ENCODE results near the gene CEP250. TPM values are rescaled to one million over a fixed set of nuclear protein-coding genes. Genes with fewer than 3 reads are reported as not detected.

The CEP250 gene
- total and polyA plus RNA-seq, 2 of the 4 experiments (the other 2 are of a cell fraction), result 22.7 to 35.1 TPM

DNA sequence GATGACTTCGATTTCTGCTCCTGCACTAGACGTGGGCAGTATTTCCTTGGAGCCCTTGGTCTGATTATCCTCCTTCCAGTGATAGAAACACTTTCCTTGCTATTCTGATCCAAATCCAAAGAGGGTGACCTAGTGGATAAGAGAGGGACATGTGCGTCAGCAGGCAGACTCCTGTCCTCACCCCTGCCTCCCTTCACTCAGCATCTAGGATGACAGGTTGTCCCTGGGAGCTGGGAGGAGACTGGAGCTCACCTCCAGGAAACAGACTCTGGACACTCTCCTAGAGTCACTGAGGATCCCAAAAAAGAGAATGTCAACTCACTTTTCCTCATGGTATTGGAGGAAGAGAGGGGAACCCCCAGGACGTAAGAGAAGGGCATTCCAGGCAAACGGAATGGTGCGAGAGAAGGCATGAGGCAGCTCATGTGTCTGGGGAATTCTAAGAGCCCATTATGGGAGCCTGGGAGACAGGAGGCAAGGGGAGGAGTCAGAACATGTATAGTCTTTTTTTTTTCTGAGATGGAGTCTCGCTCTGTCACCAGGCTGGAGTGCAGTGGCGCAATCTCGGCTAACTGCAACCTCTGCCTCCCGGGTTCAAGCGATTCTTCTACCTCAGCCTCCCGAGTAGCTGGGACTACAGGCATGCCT is 71.8 kb downstream of the CEP250 start:
- H2BK5ac ChIP-seq (ENCODE audit: low read depth, low read length, poor library complexity, severe bottlenecking), result no peak overlapping the region
- H4K20me1 ChIP-seq (ENCODE audit: insufficient read depth, low read length), result no peaks in the 10 kb centered on the region
- no peak overlapping the region for H2AK9ac ChIP-seq (replicated peaks; ENCODE audit: low read depth, low read length, poor library complexity)
- H2BK20ac ChIP-seq (ENCODE audit: low read depth, low read length), result no peak overlapping the region
- H3K4me3 ChIP-seq (ENCODE audit: insufficient read depth, low read depth, low read length), result no peak overlapping the region
- WGBS, 2 experiments (ENCODE audit: extremely low coverage in 2 of 2, insufficient read length in 1 of 2), result no CpG with 5 or more reads among the region's 12 CpGs
- H4K91ac ChIP-seq (ENCODE audit: insufficient read depth, low read depth, low read length), result no peak overlapping the region
- H3K14ac ChIP-seq (replicated peaks; ENCODE audit: low read depth, low read length), result no peak overlapping the region
- H3K36me3 ChIP-seq (ENCODE audit: control insufficient read depth, insufficient read depth, low read length), result no peaks in the 10 kb centered on the region
- BruUV-seq (replicated peaks), result no TSS peak
- no peak overlapping the region for H3K27ac ChIP-seq (ENCODE audit: insufficient read depth, low read length)
- no peak for TF ChIP-seq CHD1 (IDR thresholded peaks at IDR 0.05; ENCODE audit: low read depth, low read length)
- no peak for TF ChIP-seq MAZ (IDR thresholded peaks at IDR 0.05; ENCODE audit: borderline replicate concordance, low read depth, low read length)
- TF ChIP-seq CEBPB (IDR thresholded peaks at IDR 0.05; ENCODE audit: low read depth, low read length), result no peak
- TF ChIP-seq, protein P1, sequence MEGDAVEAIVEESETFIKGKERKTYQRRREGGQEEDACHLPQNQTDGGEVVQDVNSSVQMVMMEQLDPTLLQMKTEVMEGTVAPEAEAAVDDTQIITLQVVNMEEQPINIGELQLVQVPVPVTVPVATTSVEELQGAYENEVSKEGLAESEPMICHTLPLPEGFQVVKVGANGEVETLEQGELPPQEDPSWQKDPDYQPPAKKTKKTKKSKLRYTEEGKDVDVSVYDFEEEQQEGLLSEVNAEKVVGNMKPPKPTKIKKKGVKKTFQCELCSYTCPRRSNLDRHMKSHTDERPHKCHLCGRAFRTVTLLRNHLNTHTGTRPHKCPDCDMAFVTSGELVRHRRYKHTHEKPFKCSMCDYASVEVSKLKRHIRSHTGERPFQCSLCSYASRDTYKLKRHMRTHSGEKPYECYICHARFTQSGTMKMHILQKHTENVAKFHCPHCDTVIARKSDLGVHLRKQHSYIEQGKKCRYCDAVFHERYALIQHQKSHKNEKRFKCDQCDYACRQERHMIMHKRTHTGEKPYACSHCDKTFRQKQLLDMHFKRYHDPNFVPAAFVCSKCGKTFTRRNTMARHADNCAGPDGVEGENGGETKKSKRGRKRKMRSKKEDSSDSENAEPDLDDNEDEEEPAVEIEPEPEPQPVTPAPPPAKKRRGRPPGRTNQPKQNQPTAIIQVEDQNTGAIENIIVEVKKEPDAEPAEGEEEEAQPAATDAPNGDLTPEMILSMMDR (conservative IDR thresholded peaks at IDR 0.05; ENCODE audit: low read depth, low read length), result no peak
- TF ChIP-seq SMC3 (IDR thresholded peaks at IDR 0.05; ENCODE audit: low read depth, low read length), result no peak
- TF ChIP-seq, protein P2, sequence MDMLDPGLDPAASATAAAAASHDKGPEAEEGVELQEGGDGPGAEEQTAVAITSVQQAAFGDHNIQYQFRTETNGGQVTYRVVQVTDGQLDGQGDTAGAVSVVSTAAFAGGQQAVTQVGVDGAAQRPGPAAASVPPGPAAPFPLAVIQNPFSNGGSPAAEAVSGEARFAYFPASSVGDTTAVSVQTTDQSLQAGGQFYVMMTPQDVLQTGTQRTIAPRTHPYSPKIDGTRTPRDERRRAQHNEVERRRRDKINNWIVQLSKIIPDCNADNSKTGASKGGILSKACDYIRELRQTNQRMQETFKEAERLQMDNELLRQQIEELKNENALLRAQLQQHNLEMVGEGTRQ (IDR thresholded peaks at IDR 0.05; ENCODE audit: low read depth, low read length), result no peak
- TF ChIP-seq, protein P3, sequence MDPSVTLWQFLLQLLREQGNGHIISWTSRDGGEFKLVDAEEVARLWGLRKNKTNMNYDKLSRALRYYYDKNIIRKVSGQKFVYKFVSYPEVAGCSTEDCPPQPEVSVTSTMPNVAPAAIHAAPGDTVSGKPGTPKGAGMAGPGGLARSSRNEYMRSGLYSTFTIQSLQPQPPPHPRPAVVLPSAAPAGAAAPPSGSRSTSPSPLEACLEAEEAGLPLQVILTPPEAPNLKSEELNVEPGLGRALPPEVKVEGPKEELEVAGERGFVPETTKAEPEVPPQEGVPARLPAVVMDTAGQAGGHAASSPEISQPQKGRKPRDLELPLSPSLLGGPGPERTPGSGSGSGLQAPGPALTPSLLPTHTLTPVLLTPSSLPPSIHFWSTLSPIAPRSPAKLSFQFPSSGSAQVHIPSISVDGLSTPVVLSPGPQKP (IDR thresholded peaks at IDR 0.05; ENCODE audit: borderline replicate concordance, low read depth, low read length), result no peak
- no peak for TF ChIP-seq POLR2A (IDR thresholded peaks at IDR 0.05; ENCODE audit: low read depth, low read length)
- TF ChIP-seq FOS (IDR thresholded peaks at IDR 0.05; ENCODE audit: low read depth, low read length), result no peak
- no peak for TF ChIP-seq RAD21 (IDR thresholded peaks at IDR 0.05; ENCODE audit: low read length)
- no peak for TF ChIP-seq NFE2L2 (IDR thresholded peaks at IDR 0.05; ENCODE audit: low read depth, low read length)
- no peak for TF ChIP-seq MAFK (IDR thresholded peaks at IDR 0.05; ENCODE audit: low read depth, low read length)
- TF ChIP-seq MXI1 (IDR thresholded peaks at IDR 0.05; ENCODE audit: borderline replicate concordance, low read depth, low read length), result no peak
- TF ChIP-seq RCOR1 (IDR thresholded peaks at IDR 0.05; ENCODE audit: insufficient replicate concordance, low read length), result no peak
- TF ChIP-seq RFX5 (IDR thresholded peaks at IDR 0.05; ENCODE audit: low read depth, low read length), result no peak
- TF ChIP-seq BHLHE40 (IDR thresholded peaks at IDR 0.05; ENCODE audit: low read depth, low read length), result no peak
- ATAC-seq (ENCODE audit: low read depth) (no peak), DNase-seq (no peak)
- in situ Hi-C loops (cut with MboI; ENCODE audit: low sequenced_read_pairs), result no loop called here
- no peaks in the 10 kb centered on the region for H3K4me1 ChIP-seq (ENCODE audit: control insufficient read depth, insufficient read depth, low read length)
- no peak overlapping the region for H2BK120ac ChIP-seq (ENCODE audit: low read depth, low read length)
- no peak overlapping the region for H4K8ac ChIP-seq (ENCODE audit: low read depth in 2 of 2, low read length in 2 of 2)
- H3K9me3 ChIP-seq (ENCODE audit: control insufficient read depth, insufficient read depth, low read length), result no peaks in the 10 kb centered on the region
- dilution Hi-C loops (cut with HindIII; ENCODE audit: low sequenced_read_pairs, unreplicated experiment), result no loop called here
- H3K4ac ChIP-seq (ENCODE audit: low read depth, low read length), result no peak overlapping the region
- no peak overlapping the region for H3K9ac ChIP-seq (ENCODE audit: low read depth, low read length)
- no peak overlapping the region for H3K4me2 ChIP-seq (ENCODE audit: low read depth, low read length)
- peaks cover 2% of the 10 kb centered on the region; the same call in 1 of the 2 replicates for H3K27me3 ChIP-seq (ENCODE audit: control insufficient read depth, insufficient read depth, low read length)
- ChIA-PET CTCF (no interaction called here), POLR2A (ENCODE audit: unreplicated experiment) (no interaction called here)
- H3K79me1 ChIP-seq (ENCODE audit: low read depth in 1 of 2, low read length in 2 of 2), result no peaks in the 10 kb centered on the region
- H2AK5ac ChIP-seq (ENCODE audit: low read depth, low read length), result no peak overlapping the region
- no peak overlapping the region for H3K23ac ChIP-seq (ENCODE audit: low read depth, low read length)
- H3K9me1 ChIP-seq (ENCODE audit: insufficient read depth, low read length), result no peaks in the 10 kb centered on the region
- no peak overlapping the region for H3K56ac ChIP-seq (ENCODE audit: extremely low read depth, insufficient read depth, low read length)
- H2AFZ ChIP-seq (replicated peaks; ENCODE audit: low read length, poor library complexity), result no peak overlapping the region
- no peak overlapping the region for H3K18ac ChIP-seq (ENCODE audit: low read depth, low read length)
- no peak overlapping the region for H4K5ac ChIP-seq (ENCODE audit: low read depth, low read length)
- no peak overlapping the region for H2BK15ac ChIP-seq (ENCODE audit: low read depth, low read length)
- intact Hi-C loops (cut with micrococcal nuclease), result no loop called here
